GM21723 (cell line): ENCODE results near the gene B4GALNT4.
"Not testable (repeated sequence)": the region's sequence is repeated elsewhere in the genome, so short reads cannot be mapped to it uniquely, and the experiment has no call there.

ENCODE experiments used
- ATAC-seq: cut with Tn5 transposase; IDR thresholded peaks from one replicate; pipeline ENCODE4 v1.9.1; 2021; ENCODE audit warnings: mild to moderate bottlenecking, moderate library complexity; ENCODE audit not compliant: unreplicated experiment

The B4GALNT4 gene

DNA sequence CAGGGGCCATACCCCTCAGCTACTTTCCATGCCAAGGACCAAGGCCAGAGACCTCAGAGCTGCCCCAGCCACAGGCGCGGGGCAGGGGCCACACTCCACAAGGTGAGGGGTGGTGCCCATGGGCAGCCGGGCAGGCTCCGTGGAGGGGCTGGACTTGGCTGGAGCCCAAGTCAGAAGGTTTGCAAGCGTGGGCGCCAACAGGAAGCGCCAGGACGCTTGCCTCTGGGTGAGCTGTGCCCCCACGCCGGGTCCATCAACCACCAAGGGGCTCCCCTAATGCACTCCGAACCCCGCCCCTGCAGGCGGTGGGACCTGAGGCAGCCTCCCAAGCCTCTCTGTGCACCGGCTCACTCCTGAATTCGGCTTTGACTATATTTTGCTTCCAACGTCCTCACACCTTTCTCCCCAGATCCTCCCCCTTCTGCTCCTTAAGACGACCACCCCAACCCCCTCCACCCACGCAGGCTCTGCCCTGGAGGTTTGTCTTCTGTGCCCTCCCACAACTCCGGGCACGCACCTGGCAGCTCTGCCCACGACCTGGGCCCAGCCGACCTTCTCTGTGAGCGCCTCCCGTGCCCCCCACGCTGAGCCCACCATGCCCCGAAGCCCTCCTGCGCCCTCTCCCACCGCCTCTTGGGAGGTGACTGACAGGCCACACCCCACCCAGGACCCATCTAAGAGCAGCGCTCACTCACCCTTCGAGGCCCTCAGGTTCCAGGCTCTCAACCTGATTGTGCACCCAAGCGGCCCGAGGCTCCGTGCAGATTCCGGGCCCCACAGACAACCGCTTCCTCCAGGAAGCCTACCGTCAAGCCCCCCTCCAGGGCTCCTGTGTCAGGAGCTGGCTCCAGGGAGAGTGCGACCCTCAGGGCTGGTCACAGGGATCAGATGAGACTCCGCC, 22.1 kb downstream of the B4GALNT4 start:
- no peak for ATAC-seq

DNA sequence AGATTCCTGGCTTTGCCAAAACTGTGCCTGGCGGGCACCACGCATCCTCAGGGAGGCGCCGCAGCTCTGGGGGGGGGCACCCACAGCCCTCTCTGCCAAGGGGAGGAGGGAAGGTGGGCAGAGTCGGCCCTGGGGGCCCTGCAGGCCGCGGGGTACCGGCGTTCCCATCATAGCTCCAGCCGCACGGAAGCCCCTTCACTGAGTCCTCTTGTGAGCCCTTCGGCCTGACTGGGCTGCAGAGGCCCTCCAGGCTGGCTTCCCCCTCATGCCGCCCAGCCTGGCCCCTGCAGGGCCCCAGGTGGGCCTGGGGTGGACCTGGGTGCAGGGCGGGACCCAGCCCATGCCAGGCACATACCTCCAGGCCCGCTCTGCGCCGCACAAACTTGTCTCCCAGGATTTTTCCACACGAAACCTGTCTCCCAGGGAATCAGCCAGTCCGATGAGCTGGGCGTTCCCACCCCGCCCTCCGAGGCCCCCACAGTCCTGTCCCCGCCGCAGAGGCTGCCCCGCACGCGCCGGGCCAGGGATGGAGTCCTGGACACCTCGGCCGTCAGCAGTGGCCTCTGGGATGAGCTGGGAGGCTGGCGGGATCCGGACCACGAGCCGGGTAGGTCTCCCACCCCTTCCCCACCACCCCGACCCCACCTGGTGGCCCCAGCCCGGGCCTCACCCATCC, 22.9 kb downstream of the B4GALNT4 start:
- no peak for ATAC-seq

GRCh38 chr11:393219-394033, 24.1 kb downstream of the B4GALNT4 start:
- ATAC-seq, result no peak

GRCh38 chr11:394034-394857, 24.9 kb downstream of the B4GALNT4 start, which contains the start of gene PKP3:
Gene PKP3 (plus strand): TSS chr11:394209. CDS start chr11:394293, 84 bp downstream.
- no peak for ATAC-seq

- ATAC-seq, result no peak
Measured at GRCh38 chr11:394858-395655, 25.8 kb downstream of the B4GALNT4 start.

- no peak for ATAC-seq
Measured at GRCh38 chr11:395866-396265, 26.6 kb downstream of the B4GALNT4 start.

GRCh38 chr11:396511-396947, 27.2 kb downstream of the B4GALNT4 start:
- ATAC-seq, result peak; percentile 34

DNA sequence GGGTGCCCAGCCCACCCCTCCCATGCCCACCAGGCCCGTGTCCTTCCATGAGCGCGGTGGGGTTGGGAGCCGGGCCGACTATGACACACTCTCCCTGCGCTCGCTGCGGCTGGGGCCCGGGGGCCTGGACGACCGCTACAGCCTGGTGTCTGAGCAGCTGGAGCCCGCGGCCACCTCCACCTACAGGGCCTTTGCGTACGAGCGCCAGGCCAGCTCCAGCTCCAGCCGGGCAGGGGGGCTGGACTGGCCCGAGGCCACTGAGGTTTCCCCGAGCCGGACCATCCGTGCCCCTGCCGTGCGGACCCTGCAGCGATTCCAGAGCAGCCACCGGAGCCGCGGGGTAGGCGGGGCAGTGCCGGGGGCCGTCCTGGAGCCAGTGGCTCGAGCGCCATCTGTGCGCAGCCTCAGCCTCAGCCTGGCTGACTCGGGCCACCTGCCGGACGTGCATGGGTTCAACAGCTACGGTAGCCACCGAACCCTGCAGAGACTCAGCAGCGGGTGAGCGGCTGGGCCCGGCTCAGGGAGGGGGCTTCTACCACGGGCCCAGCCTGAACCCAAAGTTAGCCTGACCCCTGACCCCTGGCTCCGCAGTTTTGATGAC, 27.7 kb downstream of the B4GALNT4 start:
- peak; percentile 77 for ATAC-seq

DNA sequence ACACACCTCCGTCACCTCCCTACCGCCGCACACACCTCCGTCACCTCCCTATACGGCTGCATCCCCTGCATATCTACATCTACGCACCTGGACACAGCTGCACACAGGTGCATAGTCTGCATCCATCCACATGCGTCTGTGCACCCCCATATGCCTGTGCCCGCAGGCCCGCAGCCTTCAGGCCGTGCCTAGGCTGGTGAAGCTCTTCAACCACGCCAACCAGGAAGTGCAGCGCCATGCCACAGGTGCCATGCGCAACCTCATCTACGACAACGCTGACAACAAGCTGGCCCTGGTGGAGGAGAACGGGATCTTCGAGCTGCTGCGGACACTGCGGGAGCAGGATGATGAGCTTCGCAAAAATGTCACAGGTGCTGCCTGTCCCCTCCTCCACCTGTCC, 29.5 kb downstream of the B4GALNT4 start:
- no peak for ATAC-seq

DNA sequence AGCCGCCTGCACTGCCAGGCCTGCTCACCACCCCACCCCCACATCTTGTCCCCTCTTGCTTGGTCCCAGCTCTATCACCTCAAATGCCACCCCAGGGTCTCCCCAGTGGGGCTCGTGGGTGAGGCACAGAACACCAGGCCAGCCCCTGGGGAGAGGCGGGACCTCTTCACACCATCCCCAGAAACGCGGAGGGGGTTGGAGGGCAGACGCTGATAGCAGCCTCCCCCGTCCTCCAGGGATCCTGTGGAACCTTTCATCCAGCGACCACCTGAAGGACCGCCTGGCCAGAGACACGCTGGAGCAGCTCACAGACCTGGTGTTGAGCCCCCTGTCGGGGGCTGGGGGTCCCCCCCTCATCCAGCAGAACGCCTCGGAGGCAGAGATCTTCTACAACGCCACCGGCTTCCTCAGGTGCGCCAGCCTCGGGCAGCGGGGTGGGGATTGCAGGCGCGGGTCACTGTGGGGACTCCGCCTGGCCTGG, 30.5 kb downstream of the B4GALNT4 start:
- no peak for ATAC-seq

DNA sequence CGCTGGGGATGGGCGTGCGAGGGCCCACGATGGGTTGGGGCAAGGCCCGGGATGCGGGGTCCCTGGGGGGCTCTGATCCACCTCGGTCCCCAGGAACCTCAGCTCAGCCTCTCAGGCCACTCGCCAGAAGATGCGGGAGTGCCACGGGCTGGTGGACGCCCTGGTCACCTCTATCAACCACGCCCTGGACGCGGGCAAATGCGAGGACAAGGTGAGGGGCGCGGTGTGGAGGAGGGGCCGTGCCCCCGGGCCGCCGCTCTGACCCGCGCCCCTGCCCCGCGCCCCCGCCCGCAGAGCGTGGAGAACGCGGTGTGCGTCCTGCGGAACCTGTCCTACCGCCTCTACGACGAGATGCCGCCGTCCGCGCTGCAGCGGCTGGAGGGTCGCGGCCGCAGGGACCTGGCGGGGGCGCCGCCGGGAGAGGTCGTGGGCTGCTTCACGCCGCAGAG, 31.0 kb downstream of the B4GALNT4 start:
- no peak for ATAC-seq

- not testable (repeated sequence) for ATAC-seq
Measured at GRCh38 chr11:401196-401595, 31.9 kb downstream of the B4GALNT4 start.

GRCh38 chr11:403021-403760, 33.9 kb downstream of the B4GALNT4 start:
- no peak for ATAC-seq

DNA sequence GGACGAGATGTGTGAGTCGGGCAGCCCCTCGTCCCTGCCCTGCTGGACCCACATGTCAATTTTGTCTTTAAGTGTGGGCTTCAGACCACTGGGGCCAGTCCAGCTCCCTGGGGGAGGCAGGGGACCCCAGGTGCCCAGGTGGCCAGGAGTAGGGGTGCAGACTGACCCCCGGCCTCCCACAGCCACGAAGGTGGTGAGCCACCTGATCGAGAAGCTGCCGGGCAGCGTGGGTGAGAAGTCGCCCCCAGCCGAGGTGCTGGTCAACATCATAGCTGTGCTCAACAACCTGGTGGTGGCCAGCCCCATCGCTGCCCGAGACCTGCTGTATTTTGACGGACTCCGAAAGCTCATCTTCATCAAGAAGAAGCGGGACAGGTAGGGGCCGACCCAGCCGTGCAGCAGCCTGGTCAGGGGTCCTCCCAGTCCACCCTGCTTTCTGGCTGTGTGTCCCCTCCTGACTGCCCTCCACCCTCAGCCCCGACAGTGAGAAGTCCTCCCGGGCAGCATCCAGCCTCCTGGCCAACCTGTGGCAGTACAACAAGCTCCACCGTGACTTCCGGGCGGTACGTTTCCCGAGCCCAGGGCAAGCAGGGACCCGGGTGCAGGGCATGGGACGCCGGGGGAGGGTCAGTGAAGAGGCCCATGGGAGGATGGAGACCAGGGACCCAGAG, 34.6 kb downstream of the B4GALNT4 start:
- ATAC-seq, result no peak

DNA sequence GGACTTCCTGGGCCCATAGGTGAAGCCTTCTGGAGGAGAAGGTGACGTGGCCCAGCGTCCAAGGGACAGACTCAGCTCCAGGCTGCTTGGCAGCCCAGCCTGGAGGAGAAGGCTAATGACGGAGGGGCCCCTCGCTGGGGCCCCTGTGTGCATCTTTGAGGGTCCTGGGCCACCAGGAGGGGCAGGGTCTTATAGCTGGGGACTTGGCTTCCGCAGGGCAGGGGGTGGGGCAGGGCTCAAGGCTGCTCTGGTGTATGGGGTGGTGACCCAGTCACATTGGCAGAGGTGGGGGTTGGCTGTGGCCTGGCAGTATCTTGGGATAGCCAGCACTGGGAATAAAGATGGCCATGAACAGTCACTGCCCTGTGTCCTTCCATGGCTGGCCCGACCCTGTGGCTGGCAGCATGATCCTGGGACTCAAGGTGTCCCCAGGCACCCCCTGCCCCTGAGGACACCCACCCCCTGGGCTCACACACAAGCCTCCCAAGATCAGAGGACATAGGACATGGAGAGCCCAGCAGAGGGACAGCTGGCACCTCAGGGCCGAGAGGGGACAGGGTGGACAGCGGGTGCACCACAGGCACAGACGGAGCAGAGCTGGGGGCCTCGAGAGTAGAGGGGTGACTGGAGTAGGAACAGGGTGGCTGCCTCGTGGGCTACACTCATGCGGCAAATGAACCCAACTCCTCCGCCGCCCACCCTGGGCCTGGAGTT, 35.4 kb downstream of the B4GALNT4 start:
- ATAC-seq, result no peak

DNA sequence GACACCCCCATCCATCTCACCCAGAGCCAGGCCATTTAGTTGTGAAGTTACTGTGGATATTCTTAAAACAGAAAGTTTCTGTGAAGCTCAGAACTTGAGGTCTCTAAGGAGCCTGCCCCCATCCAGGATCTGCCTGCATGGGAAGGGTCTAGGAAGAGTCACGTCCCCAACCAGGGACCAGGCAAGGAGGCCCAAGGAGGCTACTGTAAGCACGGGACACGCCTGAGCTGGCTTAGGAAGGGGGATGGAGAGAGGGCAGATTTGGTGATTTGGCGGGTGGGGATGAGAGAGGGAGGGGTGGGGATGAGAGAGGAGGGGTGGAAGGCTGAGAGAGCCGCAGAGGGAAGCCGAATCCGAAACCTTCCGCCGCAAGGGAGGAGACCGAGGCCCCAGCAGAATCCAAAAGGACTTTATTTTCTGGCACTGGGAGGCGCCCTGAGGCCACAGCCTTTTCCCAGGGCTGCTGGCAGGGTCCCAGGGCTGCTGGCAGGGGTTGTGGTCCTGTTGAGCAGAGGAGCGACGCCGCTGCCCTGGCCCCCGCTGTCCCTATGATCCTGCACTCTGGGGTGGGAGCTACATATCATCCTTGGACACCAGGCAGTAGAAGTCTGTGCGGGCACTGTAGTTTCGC, 36.1 kb downstream of the B4GALNT4 start:
- no peak for ATAC-seq
